Measurements from ENCODE around the gene ESPN. TPM values are rescaled to one million over a fixed set of nuclear protein-coding genes. Genes with fewer than 3 reads are reported as not detected.

The ESPN gene
- total RNA-seq, 1 experiment from 2014 or later, result not detected

Other genes with a start within 250 kb of the ESPN start
- 0.27 and 0.29 TPM in 2 replicates for gene CHD5, start 244.5 kb upstream of the ESPN start, total RNA-seq (2014; rRNA removed; shearing (Covaris generic))
- 158 and 240 TPM in 2 replicates for gene RPL22, start 225.2 kb upstream of the ESPN start, total RNA-seq (2014; rRNA removed; shearing (Covaris generic))
- gene RNF207, start 218.7 kb upstream of the ESPN start, total RNA-seq (2014; rRNA removed; shearing (Covaris generic)), result 6.2 and 11.7 TPM in 2 replicates
- gene ICMT, start 188.8 kb upstream of the ESPN start, total RNA-seq (2014; rRNA removed; shearing (Covaris generic)), result 88.7 and 106 TPM in 2 replicates
- not detected in 2 replicates for gene HES3, start 180.6 kb upstream of the ESPN start, total RNA-seq (2014; rRNA removed; shearing (Covaris generic))
- gene GPR153, start 163.7 kb upstream of the ESPN start, total RNA-seq (2014; rRNA removed; shearing (Covaris generic)), result 3.0 and 6.3 TPM in 2 replicates
- gene ACOT7, start 31.0 kb upstream of the ESPN start, total RNA-seq (2014; rRNA removed; shearing (Covaris generic)), result 41.9 and 45.1 TPM in 2 replicates
- gene HES2, start 4.9 kb upstream of the ESPN start, total RNA-seq (2014; rRNA removed; shearing (Covaris generic)), result 0.27 TPM in 1 of 2 replicates, not detected in the other
- 2.0 and 3.5 TPM in 2 replicates for gene TNFRSF25, start 41.4 kb downstream of the ESPN start, total RNA-seq (2014; rRNA removed; shearing (Covaris generic))
- 8.1 and 8.4 TPM in 2 replicates for gene PLEKHG5, start 66.9 kb downstream of the ESPN start, total RNA-seq (2014; rRNA removed; shearing (Covaris generic))
- 29.9 and 42.1 TPM in 2 replicates for gene NOL9, start 129.7 kb downstream of the ESPN start, total RNA-seq (2014; rRNA removed; shearing (Covaris generic))
- gene TAS1R1, start 130.5 kb downstream of the ESPN start, total RNA-seq (2014; rRNA removed; shearing (Covaris generic)), result not detected in 2 replicates
- gene ZBTB48, start 155.2 kb downstream of the ESPN start, total RNA-seq (2014; rRNA removed; shearing (Covaris generic)), result 18.9 and 19.7 TPM in 2 replicates
- gene KLHL21, start 178.1 kb downstream of the ESPN start, total RNA-seq (2014; rRNA removed; shearing (Covaris generic)), result 48.2 and 48.7 TPM in 2 replicates
- gene PHF13, start 189.0 kb downstream of the ESPN start, total RNA-seq (2014; rRNA removed; shearing (Covaris generic)), result 13.6 and 17.0 TPM in 2 replicates
- 14.9 and 27.2 TPM in 2 replicates for gene THAP3, start 200.1 kb downstream of the ESPN start, total RNA-seq (2014; rRNA removed; shearing (Covaris generic))

All from Daoy (cell line).